HepG2 (cell line): ENCODE measurements around the gene FNBP1L. TPM values are rescaled to one million over a fixed set of nuclear protein-coding genes. Genes with fewer than 3 reads are reported as not detected.

Experiments
- ATAC-seq: fragments of 200-7000 bp; cut with Tn5 transposase; 3 replicates; pipeline ENCODE4 v1.9.1; 2020; ENCODE audit warnings: mild to moderate bottlenecking, moderate library complexity
- BruUV-seq: library from RNA; stranded (reverse); fragments of 400-500 nt; replicated peaks from 2 replicates; lab custom pipeline; 2021; lab: Mats Ljungman, UMichigan
- CTCF ChIA-PET: fragments of 300-600 bp; formaldehyde crosslinking; extraction: SDS; loops from one replicate; lab custom pipeline; 2021; ENCODE audit warnings: low total read pairs, inconsistent platforms, low intra/inter-chr PET ratio; lab: Yijun Ruan, JAX
- POLR2A ChIA-PET: fragments of 350-600 bp; sonication (Branson Sonifier 250); formaldehyde crosslinking; loops from one replicate; lab custom pipeline; 2020; ENCODE audit warnings: antibody characterized with exemption, inconsistent platforms; lab: Yijun Ruan, JAX
- DNase-seq: peaks from one replicate; pipeline ENCODE4 v3.0.0-alpha.2; 2015; ENCODE audit warnings: low spot score
- FAIRE-seq: peaks from 3 replicates; lab custom pipeline; 2011; peaks lifted over from hg19 to GRCh38; lab: Jason Lieb, UNC
- H2AFZ ChIP-seq: one replicate; pipeline ENCODE4 v1.6.1; 2011; ENCODE audit warnings: low read length, inconsistent platforms
- H3K27ac ChIP-seq: fragments of 300-600 bp; 3 replicates; pipeline ENCODE4 v1.8.0; 2011; ENCODE audit warnings: mixed run types, mild to moderate bottlenecking, mixed read lengths, low read length, inconsistent platforms; ENCODE audit not compliant: insufficient read depth; ENCODE audit errors: extremely low read length
- H3K27me3 ChIP-seq, 2 experiments: fragments of 200-600 bp in 1 of 2; 2 replicates in 1 of 2; 3 replicates in 1 of 2; pipeline versions ENCODE4 v1.6.0 to v1.8.0; 2011; ENCODE audit warnings: low read length in 2 of 2, mild to moderate bottlenecking in 2 of 2, moderate library complexity in 2 of 2, inconsistent platforms in 1 of 2; ENCODE audit not compliant: insufficient read depth in 2 of 2, control insufficient read depth in 1 of 2
- H3K36me3 ChIP-seq, 2 experiments: fragments of 200-600 bp in 1 of 2; replicated peaks in 1 of 2; 2 replicates in 1 of 2; 3 replicates in 1 of 2; pipeline versions ENCODE4 v1.5.1 to v1.8.0; 2011; ENCODE audit warnings: low read length in 2 of 2, inconsistent platforms in 1 of 2; ENCODE audit not compliant: insufficient read depth in 2 of 2, control insufficient read depth in 1 of 2
- H3K4me1 ChIP-seq: 2 replicates; pipeline ENCODE4 v1.5.1; 2012; ENCODE audit warnings: low read length, inconsistent platforms; ENCODE audit not compliant: insufficient read depth
- H3K4me2 ChIP-seq: 2 replicates; pipeline ENCODE4 v1.6.0; 2011; ENCODE audit warnings: low read depth, low read length, inconsistent platforms
- H3K4me3 ChIP-seq, 3 experiments: fragments of 200-600 bp in 1 of 3; sonication (generic), shearing (Covaris generic) in 1 of 3; replicated peaks in 1 of 3; 2 replicates each; pipeline ENCODE4 v1.5.1; 2011 to 2016; ENCODE audit warnings: low read length in 3 of 3, inconsistent platforms in 2 of 3, low read depth in 2 of 3, mild to moderate bottlenecking in 2 of 3, control low read depth in 1 of 3, mixed read lengths in 1 of 3; ENCODE audit not compliant: insufficient read depth in 1 of 3
- H3K79me2 ChIP-seq: one replicate; pipeline ENCODE4 v1.6.1; 2011; ENCODE audit warnings: low read length, inconsistent platforms; ENCODE audit not compliant: insufficient read depth
- H3K9ac ChIP-seq: 2 replicates; pipeline ENCODE4 v1.6.0; 2011; ENCODE audit warnings: mild to moderate bottlenecking, low read depth, low read length, inconsistent platforms; ENCODE audit not compliant: insufficient read depth
- H3K9me3 ChIP-seq: 2 replicates; pipeline ENCODE4 v1.5.1; 2012; ENCODE audit warnings: mild to moderate bottlenecking, low read length
- H4K20me1 ChIP-seq: 2 replicates; pipeline ENCODE4 v1.6.0; 2011; ENCODE audit warnings: inconsistent platforms, mild to moderate bottlenecking, low read length, moderate library complexity; ENCODE audit not compliant: insufficient read depth
- ARNTL ChIP-seq: sonication (generic); formaldehyde crosslinking; IDR thresholded peaks from 2 replicates; pipeline ENCODE4 v1.4.0; 2020; ENCODE audit warnings: mild to moderate bottlenecking, missing genetic modification reagents
- BATF2 ChIP-seq: sonication (generic); formaldehyde crosslinking; IDR thresholded peaks from 2 replicates; pipeline ENCODE4 v1.8.0; 2022; ENCODE audit warnings: mild to moderate bottlenecking, missing genetic modification reagents, moderate library complexity
- FOXO4 ChIP-seq: sonication (generic); formaldehyde crosslinking; conservative IDR thresholded peaks from 2 replicates; pipeline ENCODE4 v1.8.1; 2023; ENCODE audit warnings: missing genetic modification reagents
- HOXA5 ChIP-seq: sonication (generic); formaldehyde crosslinking; IDR thresholded peaks from 2 replicates; pipeline ENCODE4 v1.4.0; 2020; ENCODE audit warnings: missing genetic modification reagents
- SP1 ChIP-seq, 2 experiments: fragments of 450-650 bp in 1 of 2; sonication (generic) in 1 of 2; formaldehyde crosslinking in 1 of 2; IDR thresholded peaks; 2 replicates each; pipeline versions ENCODE4 v1.4.0 to v1.6.1; 2016 to 2020; ENCODE audit warnings: missing genetic modification reagents in 1 of 2
- STAG1 ChIP-seq: sonication (generic); formaldehyde crosslinking; IDR thresholded peaks from 2 replicates; pipeline ENCODE4 v1.4.0; 2020; ENCODE audit warnings: missing genetic modification reagents
- ZHX2 ChIP-seq, 2 experiments: sonication (generic) in 1 of 2; formaldehyde crosslinking in 1 of 2; IDR thresholded peaks; 2 replicates each; pipeline versions ENCODE4 v1.6.1 to v1.9.0; 2014 to 2022; ENCODE audit warnings: antibody characterized with exemption in 1 of 2, borderline replicate concordance in 1 of 2, inconsistent platforms in 1 of 2, low read depth in 1 of 2, missing genetic modification reagents in 1 of 2
- ZNF275 ChIP-seq: sonication (generic); formaldehyde crosslinking; IDR thresholded peaks from 2 replicates; pipeline ENCODE4 v1.8.0; 2022; ENCODE audit warnings: missing genetic modification reagents, mild to moderate bottlenecking, inconsistent platforms, borderline replicate concordance
- ZNF33A ChIP-seq: sonication (generic); formaldehyde crosslinking; IDR thresholded peaks from 2 replicates; pipeline ENCODE4 v1.5.1; 2020; ENCODE audit warnings: missing genetic modification reagents, mild to moderate bottlenecking, moderate library complexity, borderline replicate concordance
- ZNF430 ChIP-seq: sonication (generic); formaldehyde crosslinking; IDR thresholded peaks from 2 replicates; pipeline ENCODE4 v1.9.0; 2021; ENCODE audit warnings: mild to moderate bottlenecking, missing genetic modification reagents
- ZSCAN22 ChIP-seq: sonication (generic); formaldehyde crosslinking; IDR thresholded peaks from 2 replicates; pipeline ENCODE4 v1.4.0; 2020; ENCODE audit warnings: mild to moderate bottlenecking, missing genetic modification reagents
- ZXDC ChIP-seq: sonication (generic); formaldehyde crosslinking; IDR thresholded peaks from 2 replicates; pipeline ENCODE4 v1.5.0; 2020; ENCODE audit warnings: mild to moderate bottlenecking, missing genetic modification reagents
- WGBS: methylation state at CpG from one replicate; pipeline ENCODE4 v1.1.6; 2017; ENCODE audit warnings: low lambda C conversion rate; 5-methylcytosine and 5-hydroxymethylcytosine counted together
- in situ Hi-C: cut with HindIII; loops from 2 replicates; pipeline ENCODE4 v1.10.0; 2017; ENCODE audit warnings: low pct_unique_long_range_greater_than_20kb; ENCODE audit not compliant: extremely low pct_ligation_motif_present
- intact Hi-C: fragments of 100-400 bp; cut with micrococcal nuclease; formaldehyde crosslinking; loops from one replicate; pipeline ENCODE4 v1.10.0; 2022; ENCODE audit not compliant: unreplicated experiment
- polyA plus RNA-seq, 8 experiments: library from polyadenylated mRNA; depleted of rRNA in 3 of 8; stranded (reverse) in 7 of 8; unstranded in 1 of 8; fragments of >200 nt; fragmentation: Illumina TruSeq in 4 of 8; extraction: Trizol in 4 of 8; gene quantifications; 2 replicates each; pipeline versions ENCODE4 v1.2.1 to v1.2.3, GENCODE V29; 2011 to 2016; ENCODE audit warnings: low read depth in 4 of 8, missing spikeins in 1 of 8, mixed read lengths in 1 of 8; ENCODE audit not compliant: insufficient read depth in 1 of 8
- total RNA-seq, 5 experiments: library from RNA; depleted of rRNA; stranded (reverse); fragments of >200 nt; fragmentation: Illumina TruSeq; extraction: Trizol; gene quantifications; 2 replicates each; pipeline ENCODE4 v1.2.3, GENCODE V29; 2016; ENCODE audit warnings: low read depth in 1 of 5

Gene FNBP1L
- total and polyA plus RNA-seq, 2 of the 13 experiments (the other 11 are each of a cell fraction or from before 2014, with no cell fraction given) = 24.1 to 27.1 TPM

- no TSS peak for BruUV-seq
- H3K4me3 ChIP-seq = no peak overlapping the region
- H3K4me1 ChIP-seq = peaks cover 27% of the 10 kb centered on the region
- H3K4me2 ChIP-seq = no peak overlapping the region
- H3K36me3 ChIP-seq = peaks cover 6 to 46% of the 10 kb centered on the region in 2 experiments
- DNase-seq (no peak), FAIRE-seq (no peak), ATAC-seq (no peak)
- ChIA-PET POLR2A (no interaction called here), CTCF (no interaction called here)
- H2AFZ ChIP-seq = no peak overlapping the region
- H3K9ac ChIP-seq = no peak overlapping the region
- no peaks in the 10 kb centered on the region for H4K20me1 ChIP-seq
- in situ Hi-C loops = no loop called here
- no peak overlapping the region for H3K27ac ChIP-seq
- no peaks in the 10 kb centered on the region for H3K79me2 ChIP-seq
- 96% methylated on average over 1 of the region's 1 CpG for WGBS
- no peaks in the 10 kb centered on the region for H3K9me3 ChIP-seq
- intact Hi-C loops = no loop called here
- no peaks in the 10 kb centered on the region; a peak in 1 of 5 replicates for H3K27me3 ChIP-seq
- TF ChIP-seq ZNF33A (CRISPR knock-in tag) (no peak), STAG1 (CRISPR knock-in tag) (no peak), BATF2 (no peak), ZXDC (no peak), SP1 (IDR thresholded peaks at IDR 0.05) (no peak), SP1 (CRISPR knock-in tag; IDR thresholded peaks at IDR 0.05) (no peak), ZHX2 (IDR thresholded peaks at IDR 0.05; ENCODE audit: low read depth) (no peak), ZHX2 (CRISPR knock-in tag; IDR thresholded peaks at IDR 0.05; ENCODE audit: borderline replicate concordance) (no peak), FOXO4 (CRISPR knock-in tag) (no peak), HOXA5 (no peak), ZNF430 (no peak), ZNF275 (no peak), ZSCAN22 (CRISPR knock-in tag) (no peak), ARNTL (CRISPR knock-in tag) (no peak)
Observed at GRCh38 chr1:93549131-93549530, 101.2 kb downstream of the FNBP1L start.
